ENCODE data around the gene REEP6.
"Not testable (repeated sequence)": the region's sequence is repeated elsewhere in the genome, so short reads cannot be mapped to it uniquely, and the experiment has no call there.

The REEP6 gene

DNA sequence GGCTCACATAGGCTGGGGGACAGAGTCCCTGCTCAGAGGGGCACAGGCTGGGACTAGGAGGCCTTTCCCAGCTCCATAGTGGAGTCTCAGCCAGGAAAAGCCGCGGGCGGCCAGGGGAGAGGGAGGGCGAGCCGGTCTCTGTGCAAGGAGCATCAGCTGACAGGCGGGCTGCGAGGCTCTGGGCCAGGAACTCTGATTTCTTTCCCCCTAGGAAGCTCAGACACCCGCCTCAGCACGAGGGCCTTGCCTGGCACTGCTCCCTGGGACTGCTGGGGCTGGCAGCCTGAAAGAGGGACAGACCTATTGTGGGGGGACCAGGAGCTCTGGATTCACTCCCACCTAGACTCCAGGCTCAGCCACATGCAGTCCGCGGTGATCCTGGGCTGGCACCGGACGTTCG is 30.7 kb downstream of the REEP6 start:
- TF ChIP-seq ZNF274 (IDR thresholded peaks at IDR 0.05; ENCODE audit: low read depth, low read length) = no peak
- no peak overlapping the region for H3K4me3 ChIP-seq (ENCODE audit: low read length)

- H3K4me3 ChIP-seq (ENCODE audit: low read length) = no peak overlapping the region
- TF ChIP-seq ZNF274 (IDR thresholded peaks at IDR 0.05; ENCODE audit: low read depth, low read length) = no peak
These were observed 31.1 kb downstream of the REEP6 start for GRCh38 chr19:1522061-1522460.

DNA sequence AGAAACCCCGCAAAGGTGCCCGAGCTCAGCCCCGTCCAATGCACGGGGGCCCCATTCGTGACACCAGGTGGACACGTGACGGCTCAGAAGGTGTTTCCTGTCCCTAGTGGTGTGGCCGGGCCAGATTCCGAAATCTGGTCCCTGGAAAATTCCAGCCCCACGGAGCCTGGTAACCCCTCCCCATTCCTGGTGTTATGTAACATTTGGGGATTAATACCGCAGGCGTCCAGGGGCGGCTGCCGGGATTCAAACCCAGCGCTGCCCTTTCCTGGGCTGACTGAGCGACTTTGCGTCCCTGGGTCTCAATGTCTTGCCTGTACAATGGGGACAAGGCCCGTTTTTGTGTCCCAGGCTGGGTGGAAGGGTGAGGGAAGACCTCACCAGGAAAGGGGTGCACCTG is 31.9 kb downstream of the REEP6 start:
- no peak for TF ChIP-seq ZNF274 (IDR thresholded peaks at IDR 0.05; ENCODE audit: low read depth, low read length)
- H3K4me3 ChIP-seq (ENCODE audit: low read length) = no peak overlapping the region

- H3K4me3 ChIP-seq (ENCODE audit: low read length) = no peak within 1 kb of the TSS
- TF ChIP-seq ZNF274 (IDR thresholded peaks at IDR 0.05; ENCODE audit: low read depth, low read length) = no peak
These were observed 32.7 kb downstream of the REEP6 start, which contains the start of gene PLK5 for GRCh38 chr19:1523412-1524286. Gene PLK5, plus strand, starts transcription at chr19:1524077. Its CDS starts 2,920 bp downstream, at chr19:1526997.

DNA sequence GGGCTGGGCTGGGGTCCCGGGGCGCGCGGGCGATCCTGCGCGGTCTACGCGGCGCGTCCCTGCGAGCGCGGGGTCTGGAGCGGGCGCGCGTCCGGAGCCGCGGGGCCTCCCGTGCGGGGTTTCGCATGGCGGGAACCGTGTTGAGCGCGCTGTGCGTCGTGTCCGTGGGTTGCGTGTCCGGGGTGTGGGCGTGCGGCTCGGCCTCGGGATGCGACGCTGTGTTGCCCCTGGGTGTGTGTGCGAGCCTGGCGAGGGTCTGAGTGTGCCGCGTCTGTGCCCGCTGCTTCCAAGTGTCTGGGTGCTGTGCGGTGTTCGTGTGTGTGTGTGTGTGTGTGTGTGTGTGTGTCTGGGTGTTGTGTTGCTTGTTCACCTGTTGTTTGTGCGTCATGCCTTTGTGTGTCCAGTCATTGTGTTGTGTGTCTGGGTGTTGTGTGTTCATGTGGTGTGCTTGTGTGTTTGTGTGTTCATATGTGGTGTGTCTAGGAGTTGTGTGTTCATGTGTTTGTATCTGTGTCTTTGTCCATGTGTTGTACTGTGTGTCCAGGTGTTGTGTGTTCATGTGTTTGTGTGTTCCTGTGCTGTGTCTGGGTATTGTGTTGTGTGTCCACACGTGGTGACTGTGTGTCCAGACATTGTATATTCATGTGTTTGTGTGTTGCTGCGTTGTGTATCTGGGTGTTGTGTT is 33.4 kb downstream of the REEP6 start:
- no peak for TF ChIP-seq ZNF274 (IDR thresholded peaks at IDR 0.05; ENCODE audit: low read depth, low read length)
- H3K4me3 ChIP-seq (ENCODE audit: low read length) = no peak overlapping the region

GRCh38 chr19:1524972-1525325 is 34.0 kb downstream of the REEP6 start:
- TF ChIP-seq ZNF274 (IDR thresholded peaks at IDR 0.05; ENCODE audit: low read depth, low read length) = no peak
- no peak overlapping the region for H3K4me3 ChIP-seq (ENCODE audit: low read length)

GRCh38 chr19:1525343-1525742 is 34.4 kb downstream of the REEP6 start:
- H3K4me3 ChIP-seq (ENCODE audit: low read length) = no peak overlapping the region
- TF ChIP-seq ZNF274 (IDR thresholded peaks at IDR 0.05; ENCODE audit: low read depth, low read length) = no peak

- no peak for TF ChIP-seq ZNF274 (IDR thresholded peaks at IDR 0.05; ENCODE audit: low read depth, low read length)
- no peak overlapping the region for H3K4me3 ChIP-seq (ENCODE audit: low read length)
These were observed 35.2 kb downstream of the REEP6 start for GRCh38 chr19:1526066-1526778.

GRCh38 chr19:1526979-1527649 is 36.1 kb downstream of the REEP6 start:
- TF ChIP-seq ZNF274 (IDR thresholded peaks at IDR 0.05; ENCODE audit: low read depth, low read length) = no peak
- H3K4me3 ChIP-seq (ENCODE audit: low read length) = no peak overlapping the region

DNA sequence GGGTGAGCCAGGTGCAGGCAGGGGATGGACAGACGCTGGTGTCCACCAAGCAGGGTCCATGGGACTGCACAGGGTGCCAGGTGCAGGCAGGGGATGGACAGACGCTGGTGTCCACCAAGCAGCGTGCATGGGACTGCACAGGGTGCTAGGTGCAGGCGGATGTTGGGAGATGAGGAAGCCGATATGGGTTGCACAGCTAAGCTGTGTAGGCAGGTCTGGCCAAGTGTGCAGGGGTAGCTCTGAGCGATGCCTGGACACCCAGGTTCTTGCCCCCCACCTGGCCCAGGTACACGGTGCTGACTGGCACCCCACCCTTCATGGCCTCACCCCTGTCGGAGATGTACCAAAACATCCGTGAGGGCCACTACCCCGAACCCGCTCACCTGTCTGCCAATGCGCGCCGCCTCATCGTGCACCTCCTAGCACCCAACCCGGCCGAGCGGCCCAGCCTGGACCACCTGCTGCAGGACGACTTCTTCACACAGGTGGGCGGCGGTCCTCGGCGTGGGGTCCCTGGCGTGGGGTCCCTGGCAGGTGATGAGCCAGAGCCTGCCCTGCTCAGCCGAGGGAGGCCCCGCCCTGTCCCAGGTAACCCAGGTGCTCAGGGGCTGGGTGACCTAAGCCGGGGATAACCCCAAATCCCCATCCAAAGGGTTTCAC is 36.8 kb downstream of the REEP6 start:
- no peak for TF ChIP-seq ZNF274 (IDR thresholded peaks at IDR 0.05; ENCODE audit: low read depth, low read length)
- H3K4me3 ChIP-seq (ENCODE audit: low read length) = no peak overlapping the region

GRCh38 chr19:1528596-1529429 is 37.8 kb downstream of the REEP6 start:
- no peak overlapping the region for H3K4me3 ChIP-seq (ENCODE audit: low read length)
- no peak for TF ChIP-seq ZNF274 (IDR thresholded peaks at IDR 0.05; ENCODE audit: low read depth, low read length)

- no peak overlapping the region for H3K4me3 ChIP-seq (ENCODE audit: low read length)
- no peak for TF ChIP-seq ZNF274 (IDR thresholded peaks at IDR 0.05; ENCODE audit: low read depth, low read length)
These were observed 38.4 kb downstream of the REEP6 start for GRCh38 chr19:1529430-1529816.

- H3K4me3 ChIP-seq (ENCODE audit: low read length) = not testable (repeated sequence)
These were observed 39.9 kb downstream of the REEP6 start for GRCh38 chr19:1530856-1531255.

Measured in GM08714 (cell line).